Loucy (cell line): Measurements from ENCODE around the gene TUT4.
A peak's percentile ranks its signal among the peaks of the same experiment; 100 is the strongest.

Source experiments
- H2AFZ ChIP-seq: fragments of 200-600 bp; sonication (generic); 2 replicates; pipeline ENCODE4 v1.6.0; 2016; ENCODE audit warnings: antibody characterized with exemption, mild to moderate bottlenecking, low read length, moderate library complexity
- H3F3A ChIP-seq: fragments of 200-600 bp; 2 replicates; pipeline ENCODE4 v1.6.0; 2016; ENCODE audit warnings: antibody characterized with exemption, low read depth, mild to moderate bottlenecking
- H3K27me3 ChIP-seq: fragments of 200-600 bp; sonication (generic); 2 replicates; pipeline ENCODE4 v1.6.1; 2014; ENCODE audit warnings: low read length, mild to moderate bottlenecking; ENCODE audit not compliant: insufficient read depth, poor library complexity, severe bottlenecking
- H3K36me3 ChIP-seq: fragments of 200-600 bp; sonication (generic); 2 replicates; pipeline ENCODE4 v1.6.1; 2016; ENCODE audit warnings: low read length; ENCODE audit not compliant: insufficient read depth
- H3K4me1 ChIP-seq: fragments of 200-600 bp; sonication (generic); 2 replicates; pipeline ENCODE4 v1.5.1; 2014; ENCODE audit warnings: low read length, mild to moderate bottlenecking; ENCODE audit not compliant: insufficient read depth, poor library complexity, severe bottlenecking
- H3K4me2 ChIP-seq: fragments of 200-600 bp; sonication (generic); 2 replicates; pipeline ENCODE4 v1.6.0; 2014; ENCODE audit warnings: antibody characterized with exemption, low read length, low read depth, mild to moderate bottlenecking; ENCODE audit not compliant: poor library complexity, severe bottlenecking
- H3K4me3 ChIP-seq: fragments of 200-600 bp; sonication (generic); 2 replicates; pipeline ENCODE4 v1.5.1; 2014; ENCODE audit warnings: low read length, mild to moderate bottlenecking, mixed read lengths; ENCODE audit not compliant: poor library complexity, severe bottlenecking
- H3K79me2 ChIP-seq: fragments of 200-600 bp; sonication (generic); 2 replicates; pipeline ENCODE4 v1.6.1; 2014; ENCODE audit warnings: low read length; ENCODE audit not compliant: insufficient read depth
- H3K9ac ChIP-seq: fragments of 200-600 bp; sonication (generic); 2 replicates; pipeline ENCODE4 v1.6.0; 2014; ENCODE audit warnings: mild to moderate bottlenecking, low read depth, low read length, moderate library complexity; ENCODE audit not compliant: poor library complexity, severe bottlenecking
- H3K9me2 ChIP-seq: fragments of 200-600 bp; sonication (generic); replicated peaks from 2 replicates; pipeline ENCODE4 v1.6.1; 2016; ENCODE audit warnings: low read depth, low read length, mixed read lengths
- H3K9me3 ChIP-seq: fragments of 200-600 bp; sonication (generic); 2 replicates; pipeline ENCODE4 v1.6.1; 2014; ENCODE audit warnings: mild to moderate bottlenecking, antibody characterized with exemption, low read length, low read depth; ENCODE audit not compliant: insufficient read depth
- H4K20me1 ChIP-seq: fragments of 200-600 bp; sonication (generic); 2 replicates; pipeline ENCODE4 v1.6.0; 2014; ENCODE audit warnings: antibody characterized with exemption, low read length, mild to moderate bottlenecking; ENCODE audit not compliant: insufficient read depth, poor library complexity, severe bottlenecking
- CTCF ChIP-seq: fragments of 200-600 bp; sonication (generic); conservative IDR thresholded peaks from 2 replicates; pipeline ENCODE4 v1.5.1; 2014; ENCODE audit warnings: mild to moderate bottlenecking, antibody characterized with exemption, low read length
- EZH2phosphoT487 ChIP-seq: fragments of 200-600 bp; IDR thresholded peaks from 2 replicates; pipeline ENCODE4 v1.6.1; 2018; ENCODE audit warnings: antibody characterized with exemption, mild to moderate bottlenecking, moderate library complexity, borderline replicate concordance

The TUT4 gene

DNA sequence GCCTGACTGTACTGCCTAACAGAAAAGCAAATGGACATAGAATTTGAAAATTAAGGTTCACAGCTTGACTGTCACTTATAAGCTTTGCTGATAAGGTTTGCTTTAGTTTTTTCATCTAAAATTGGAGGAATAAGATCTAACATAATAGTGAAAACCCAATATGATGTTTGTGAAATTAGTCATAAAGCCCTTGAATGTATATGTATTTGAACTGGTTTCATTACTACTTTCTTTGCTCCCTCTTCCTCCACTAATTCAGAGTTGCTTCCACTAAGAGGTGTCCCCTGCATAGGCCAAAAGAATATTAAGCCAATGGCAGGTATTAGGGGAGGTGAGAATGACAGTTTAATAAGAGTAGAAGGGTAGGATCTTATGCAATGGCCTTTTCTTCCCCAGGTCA lies 137.9 kb downstream of the TUT4 start:
- peaks cover 11% of the 10 kb centered on the region; the same call in 1 of the 2 replicates for H3K79me2 ChIP-seq
- no peaks in the 10 kb centered on the region for H3K9me3 ChIP-seq
- H3K4me2 ChIP-seq = no peak overlapping the region
- peaks cover 9% of the 10 kb centered on the region; the same call in 1 of the 2 replicates for H3F3A ChIP-seq
- no peaks in the 10 kb centered on the region for H3K9me2 ChIP-seq
- peaks cover 81% of the 10 kb centered on the region for H3K36me3 ChIP-seq
- no peak overlapping the region for H3K4me3 ChIP-seq
- H3K27me3 ChIP-seq = no peaks in the 10 kb centered on the region
- peaks cover 2% of the 10 kb centered on the region for H4K20me1 ChIP-seq
- no peak overlapping the region for H2AFZ ChIP-seq
- H3K9ac ChIP-seq = no peak overlapping the region
- TF ChIP-seq EZH2phosphoT487 = no peak
- peaks cover 22% of the 10 kb centered on the region for H3K4me1 ChIP-seq

DNA sequence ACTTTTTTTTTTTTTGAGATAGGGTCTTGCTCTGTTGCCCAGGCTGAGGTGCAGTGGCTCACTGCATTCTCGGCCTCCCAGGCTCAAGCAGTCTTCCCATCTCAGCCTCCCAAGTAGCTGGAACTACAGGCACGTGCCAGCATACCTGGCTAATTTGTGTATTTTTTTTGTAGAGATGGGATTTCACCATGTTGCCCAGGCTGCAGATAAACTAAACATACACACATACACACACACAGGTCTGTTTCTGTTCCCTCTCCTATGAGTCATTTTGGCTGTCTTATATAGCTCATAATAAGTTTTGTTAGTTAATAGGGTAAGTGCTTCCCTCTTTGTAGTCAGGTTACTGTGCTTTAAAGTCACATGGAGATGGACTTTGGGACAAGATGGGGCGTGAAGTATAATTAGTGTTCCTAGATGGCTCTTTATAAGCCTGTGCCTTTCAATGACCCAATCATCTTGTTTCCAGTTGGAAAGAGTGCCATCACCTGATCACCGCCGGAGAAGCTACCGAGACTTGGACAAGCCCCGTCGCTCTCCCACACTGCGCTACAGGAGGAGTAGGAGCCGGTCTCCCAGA lies 139.4 kb downstream of the TUT4 start:
- Histone ChIP-seq H4K20me1 (peaks cover 2% of the 10 kb centered on the region), H2AFZ (no peak overlapping the region), H3K4me1 (peaks cover 9% of the 10 kb centered on the region), H3K4me2 (no peak overlapping the region), H3K9me2 (no peaks in the 10 kb centered on the region), H3K79me2 (peaks cover 24% of the 10 kb centered on the region; the same call in 1 of the 2 replicates), H3F3A (peaks cover 2% of the 10 kb centered on the region; the same call in 1 of the 2 replicates), H3K9ac (no peak overlapping the region), H3K27me3 (no peaks in the 10 kb centered on the region), H3K9me3 (no peaks in the 10 kb centered on the region), H3K36me3 (peaks cover 90% of the 10 kb centered on the region), H3K4me3 (no peak overlapping the region)
- TF ChIP-seq CTCF (no peak), EZH2phosphoT487 (no peak)

- no peaks in the 10 kb centered on the region for H3K9me2 ChIP-seq
- H3K79me2 ChIP-seq = peaks cover 90% of the 10 kb centered on the region
- peaks cover 49% of the 10 kb centered on the region for H3K4me1 ChIP-seq
- no peaks in the 10 kb centered on the region for H3K27me3 ChIP-seq
- H3K36me3 ChIP-seq = peaks cover 30% of the 10 kb centered on the region; the same call in 1 of the 2 replicates
- H3K9me3 ChIP-seq = no peaks in the 10 kb centered on the region
- H3K4me3 ChIP-seq = peak overlapping the region; percentile 86
- peak overlapping the region; percentile 90 for H3K4me2 ChIP-seq
- H2AFZ ChIP-seq = peak overlapping the region; percentile 89; the same call in 1 of the 2 replicates
- H4K20me1 ChIP-seq = peaks cover 38% of the 10 kb centered on the region
- no peak for TF ChIP-seq EZH2phosphoT487
- TF ChIP-seq CTCF = no peak; the same call in 1 of the 2 replicates
- peak overlapping the region; percentile 89 for H3K9ac ChIP-seq
- no peaks in the 10 kb centered on the region for H3F3A ChIP-seq
Observed at GRCh38 chr1:52404975-52405338, 147.9 kb downstream of the TUT4 start.
